ENCODE measurements around the gene ZNF516. TPM values are rescaled to one million over a fixed set of nuclear protein-coding genes. Genes with fewer than 3 reads are reported as not detected.

ZNF516 gene
- total and polyA plus RNA-seq, 2 of the 13 experiments (the other 11 are each of a cell fraction or from before 2014, with no cell fraction given), result 16.6 to 18.7 TPM

DNA sequence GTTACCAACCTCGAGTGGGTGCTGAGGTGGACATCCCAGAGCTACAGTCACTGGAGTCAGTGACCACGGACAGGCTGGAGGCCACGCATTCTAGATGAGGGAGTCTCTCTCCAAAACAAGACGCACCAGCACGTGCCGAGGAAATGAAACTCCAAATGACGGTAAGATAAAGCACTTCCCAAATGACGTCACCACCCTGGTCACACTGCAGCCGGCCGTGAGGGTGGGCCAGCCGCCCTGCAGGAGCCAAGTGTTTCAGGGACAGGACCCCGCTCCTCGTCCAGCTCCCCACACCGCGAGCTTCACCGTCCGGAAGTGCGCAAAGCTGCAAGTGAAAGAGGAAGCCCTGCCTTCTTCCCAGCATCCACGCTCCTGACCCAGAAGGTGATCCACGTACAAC, 99.4 kb downstream of the ZNF516 start:
- in situ Hi-C loops (cut with HindIII; ENCODE audit: extremely low pct_ligation_motif_present, low pct_unique_long_range_greater_than_20kb) (loop anchor here (5.0 kb wide), 1 partner anchor 292 kb away; no protein-coding TSS in a partner anchor), intact Hi-C loops (cut with micrococcal nuclease; ENCODE audit: unreplicated experiment) (no loop called here)
- WGBS (ENCODE audit: low lambda C conversion rate), result 97% methylated on average over 20 of the region's 20 CpGs
- peaks cover 1 to 14% of the 10 kb centered on the region in 2 experiments for H3K36me3 ChIP-seq (replicated peaks in 1 of 2; ENCODE audit: control insufficient read depth in 1 of 2, insufficient read depth in 2 of 2, low read length in 2 of 2)
- no peaks in the 10 kb centered on the region for H3K9me3 ChIP-seq (ENCODE audit: low read length)
- H3K27me3 ChIP-seq (ENCODE audit: control insufficient read depth in 1 of 2, insufficient read depth in 2 of 2, low read length in 2 of 2), result no peaks in the 10 kb centered on the region
- no peak for FAIRE-seq
- H3K4me1 ChIP-seq (ENCODE audit: insufficient read depth, low read length), result peaks cover 9% of the 10 kb centered on the region; the same call in 1 of the 2 replicates
- CTCF ChIA-PET (ENCODE audit: low intra/inter-chr PET ratio, low total read pairs), result no interaction called here
- H3K9ac ChIP-seq (ENCODE audit: insufficient read depth, low read depth, low read length), result no peak overlapping the region
- ATAC-seq, result no peak
- no peak overlapping the region for H3K4me2 ChIP-seq (ENCODE audit: low read depth, low read length)
- H3K4me3 ChIP-seq (replicated peaks in 1 of 3; ENCODE audit: insufficient read depth in 1 of 3, low read depth in 2 of 3, low read length in 3 of 3), result no peak overlapping the region
- no TSS peak for BruUV-seq (replicated peaks)
- H3K79me2 ChIP-seq (ENCODE audit: insufficient read depth, low read length), result peaks cover 54% of the 10 kb centered on the region
- peaks cover 58% of the 10 kb centered on the region for H4K20me1 ChIP-seq (ENCODE audit: insufficient read depth, low read length)
- no peak overlapping the region for H3K27ac ChIP-seq (ENCODE audit: extremely low read length, insufficient read depth, low read length)
- POLR2A ChIA-PET, result no interaction called here
- no peak for DNase-seq (ENCODE audit: low spot score)
- H2AFZ ChIP-seq (ENCODE audit: low read length), result no peak overlapping the region
- no peak for TF ChIP-seq NFKB2 (CRISPR knock-in tag; IDR thresholded peaks at IDR 0.05; ENCODE audit: borderline replicate concordance)
- peak; percentile 36 for TF ChIP-seq AGO2 (optimal IDR thresholded peaks at IDR 0.05; ENCODE audit: low read depth, low read length)
- TF ChIP-seq SP1 (IDR thresholded peaks at IDR 0.05), result no peak
- no peak for TF ChIP-seq SP1 (CRISPR knock-in tag; IDR thresholded peaks at IDR 0.05)

DNA sequence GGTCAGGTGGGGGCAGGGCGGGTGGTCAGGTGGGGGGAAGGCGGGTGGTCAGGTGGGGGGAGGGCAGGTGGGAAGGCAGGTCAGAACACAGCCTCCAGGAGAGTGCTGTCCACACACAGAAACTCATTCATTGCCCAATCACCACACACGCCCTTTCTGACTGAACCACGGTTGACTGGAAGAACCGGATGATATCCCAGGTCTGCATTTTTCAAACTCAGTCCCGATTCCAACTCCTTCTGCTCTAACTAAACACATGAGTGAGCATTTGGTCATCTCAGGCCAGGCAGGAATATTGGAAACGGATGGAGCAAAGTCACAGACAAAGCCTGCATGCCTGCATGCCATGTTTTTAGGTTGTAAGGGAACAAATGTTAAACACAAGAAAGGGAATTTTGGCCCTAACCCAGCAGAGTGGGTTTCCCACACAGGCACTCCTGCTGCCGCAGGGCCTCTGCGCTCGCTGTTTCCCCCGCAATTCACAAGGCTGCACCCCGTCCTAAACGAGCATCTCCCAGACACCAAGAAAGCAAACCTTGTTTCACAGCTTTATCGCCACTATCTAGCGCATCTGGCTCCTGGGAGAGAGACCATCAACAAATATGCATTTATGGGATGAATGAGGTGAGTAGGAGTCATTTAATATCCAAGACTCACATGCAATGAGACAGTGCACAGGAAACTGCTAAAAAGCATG, 100.1 kb downstream of the ZNF516 start:
- Histone ChIP-seq H3K79me2 (ENCODE audit: insufficient read depth, low read length) (peaks cover 60% of the 10 kb centered on the region), H3K9me3 (ENCODE audit: low read length) (no peaks in the 10 kb centered on the region), H3K27me3 (ENCODE audit: control insufficient read depth in 1 of 2, insufficient read depth in 2 of 2, low read length in 2 of 2) (no peaks in the 10 kb centered on the region), H3K27ac (ENCODE audit: extremely low read length, insufficient read depth, low read length) (no peak overlapping the region), H3K4me3 (replicated peaks in 1 of 3; ENCODE audit: insufficient read depth in 1 of 3, low read depth in 2 of 3, low read length in 3 of 3) (no peak overlapping the region), H2AFZ (ENCODE audit: low read length) (no peak overlapping the region), H3K9ac (ENCODE audit: insufficient read depth, low read depth, low read length) (no peak overlapping the region), H4K20me1 (ENCODE audit: insufficient read depth, low read length) (peaks cover 58% of the 10 kb centered on the region), H3K36me3 (replicated peaks in 1 of 2; ENCODE audit: control insufficient read depth in 1 of 2, insufficient read depth in 2 of 2, low read length in 2 of 2) (peaks cover 4 to 19% of the 10 kb centered on the region in 2 experiments), H3K4me2 (ENCODE audit: low read depth, low read length) (no peak overlapping the region), H3K4me1 (ENCODE audit: insufficient read depth, low read length) (peaks cover 9% of the 10 kb centered on the region; the same call in 1 of the 2 replicates)
- ChIA-PET POLR2A (no interaction called here), CTCF (ENCODE audit: low intra/inter-chr PET ratio, low total read pairs) (no interaction called here)
- intact Hi-C loops (cut with micrococcal nuclease; ENCODE audit: unreplicated experiment) (no loop called here), in situ Hi-C loops (cut with HindIII; ENCODE audit: extremely low pct_ligation_motif_present, low pct_unique_long_range_greater_than_20kb) (loop anchor here (5.0 kb wide), 1 partner anchor 292 kb away; no protein-coding TSS in a partner anchor)
- WGBS (ENCODE audit: low lambda C conversion rate), result 90% methylated on average over 15 of the region's 15 CpGs
- TF ChIP-seq KDM1A (CRISPR knock-in tag; IDR thresholded peaks at IDR 0.05) (no peak), RBM22 (optimal IDR thresholded peaks at IDR 0.05; ENCODE audit: low read length) (peak; percentile 85)
- TF ChIP-seq, protein P1, sequence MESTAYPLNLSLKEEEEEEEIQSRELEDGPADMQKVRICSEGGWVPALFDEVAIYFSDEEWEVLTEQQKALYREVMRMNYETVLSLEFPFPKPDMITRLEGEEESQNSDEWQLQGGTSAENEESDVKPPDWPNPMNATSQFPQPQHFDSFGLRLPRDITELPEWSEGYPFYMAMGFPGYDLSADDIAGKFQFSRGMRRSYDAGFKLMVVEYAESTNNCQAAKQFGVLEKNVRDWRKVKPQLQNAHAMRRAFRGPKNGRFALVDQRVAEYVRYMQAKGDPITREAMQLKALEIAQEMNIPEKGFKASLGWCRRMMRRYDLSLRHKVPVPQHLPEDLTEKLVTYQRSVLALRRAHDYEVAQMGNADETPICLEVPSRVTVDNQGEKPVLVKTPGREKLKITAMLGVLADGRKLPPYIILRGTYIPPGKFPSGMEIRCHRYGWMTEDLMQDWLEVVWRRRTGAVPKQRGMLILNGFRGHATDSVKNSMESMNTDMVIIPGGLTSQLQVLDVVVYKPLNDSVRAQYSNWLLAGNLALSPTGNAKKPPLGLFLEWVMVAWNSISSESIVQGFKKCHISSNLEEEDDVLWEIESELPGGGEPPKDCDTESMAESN (CRISPR knock-in tag; conservative IDR thresholded peaks at IDR 0.05), result no peak
- FAIRE-seq (no peak), DNase-seq (ENCODE audit: low spot score) (no peak), ATAC-seq (no peak)
- BruUV-seq (replicated peaks), result no TSS peak
